ENCODE results near the gene S100A14.
A peak's percentile ranks its signal among the peaks of the same experiment; 100 is the strongest.

Gene S100A14

GRCh38 chr1:153633161-153633753, 17.1 kb upstream of the S100A14 start:
- Histone ChIP-seq H3K27ac (ENCODE audit: poor library complexity, severe bottlenecking) (peak overlapping the region; percentile 91), H3K36me3 (ENCODE audit: low read depth) (peaks cover 36% of the 10 kb centered on the region), H3K4me3 (ENCODE audit: severe bottlenecking) (peak overlapping the region; percentile 90), H3K4me1 (ENCODE audit: insufficient read depth, poor library complexity, severe bottlenecking) (no peaks in the 10 kb centered on the region), H3K9me3 (ENCODE audit: severe bottlenecking) (no peaks in the 10 kb centered on the region), H3K27me3 (ENCODE audit: insufficient read depth, poor library complexity, severe bottlenecking) (no peaks in the 10 kb centered on the region)
- no peak for TF ChIP-seq CTCF (IDR thresholded peaks at IDR 0.05; ENCODE audit: poor library complexity, severe bottlenecking)
- DNase-seq (ENCODE audit: low spot score) = no peak
- no peak for ATAC-seq (ENCODE audit: low read depth)

- no peak for DNase-seq (ENCODE audit: low spot score)
- no peak for TF ChIP-seq CTCF (IDR thresholded peaks at IDR 0.05; ENCODE audit: poor library complexity, severe bottlenecking)
- H3K27ac ChIP-seq (ENCODE audit: poor library complexity, severe bottlenecking) = no peak overlapping the region
Observed at GRCh38 chr1:153631047-153632022, 15.2 kb upstream of the S100A14 start.

GRCh38 chr1:153630384-153630783, 14.3 kb upstream of the S100A14 start:
- DNase-seq (ENCODE audit: low spot score) (no peak), ATAC-seq (ENCODE audit: low read depth) (no peak)
- TF ChIP-seq CTCF (IDR thresholded peaks at IDR 0.05; ENCODE audit: poor library complexity, severe bottlenecking) = no peak
- Histone ChIP-seq H3K4me3 (ENCODE audit: severe bottlenecking) (no peak overlapping the region), H3K27me3 (ENCODE audit: insufficient read depth, poor library complexity, severe bottlenecking) (no peaks in the 10 kb centered on the region), H3K36me3 (ENCODE audit: low read depth) (peaks cover 11% of the 10 kb centered on the region), H3K27ac (ENCODE audit: poor library complexity, severe bottlenecking) (no peak overlapping the region), H3K4me1 (ENCODE audit: insufficient read depth, poor library complexity, severe bottlenecking) (peaks cover 6% of the 10 kb centered on the region), H3K9me3 (ENCODE audit: severe bottlenecking) (no peaks in the 10 kb centered on the region)

More at GRCh38 chr1:153631047-153632022, 15.2 kb upstream of the S100A14 start:
- H3K9me3 ChIP-seq (ENCODE audit: severe bottlenecking) = no peaks in the 10 kb centered on the region
- no peak overlapping the region for H3K4me3 ChIP-seq (ENCODE audit: severe bottlenecking)
- no peak for ATAC-seq (ENCODE audit: low read depth)
- H3K4me1 ChIP-seq (ENCODE audit: insufficient read depth, poor library complexity, severe bottlenecking) = peaks cover under 1% of the 10 kb centered on the region
- H3K36me3 ChIP-seq (ENCODE audit: low read depth) = peaks cover 17% of the 10 kb centered on the region
- no peaks in the 10 kb centered on the region for H3K27me3 ChIP-seq (ENCODE audit: insufficient read depth, poor library complexity, severe bottlenecking)

GRCh38 chr1:153629971-153630370, 13.8 kb upstream of the S100A14 start:
- H3K27ac ChIP-seq (ENCODE audit: poor library complexity, severe bottlenecking) = no peak overlapping the region
- DNase-seq (ENCODE audit: low spot score) (no peak), ATAC-seq (ENCODE audit: low read depth) (no peak)
- no peak for TF ChIP-seq CTCF (IDR thresholded peaks at IDR 0.05; ENCODE audit: poor library complexity, severe bottlenecking)
- H3K4me3 ChIP-seq (ENCODE audit: severe bottlenecking) = no peak overlapping the region
- no peaks in the 10 kb centered on the region for H3K9me3 ChIP-seq (ENCODE audit: severe bottlenecking)
- peaks cover 6% of the 10 kb centered on the region for H3K4me1 ChIP-seq (ENCODE audit: insufficient read depth, poor library complexity, severe bottlenecking)
- peaks cover 11% of the 10 kb centered on the region for H3K36me3 ChIP-seq (ENCODE audit: low read depth)
- H3K27me3 ChIP-seq (ENCODE audit: insufficient read depth, poor library complexity, severe bottlenecking) = no peaks in the 10 kb centered on the region

Measured in RWPE2 (cell line).